Measurements from ENCODE around the gene CACNA1I. TPM values are rescaled to one million over a fixed set of nuclear protein-coding genes. Genes with fewer than 3 reads are reported as not detected.

CACNA1I gene
- total and polyA plus RNA-seq, 2 of the 8 experiments (the other 6 are each of a cell fraction or from before 2014, with no cell fraction given) = 0.77 to 1.2 TPM

DNA sequence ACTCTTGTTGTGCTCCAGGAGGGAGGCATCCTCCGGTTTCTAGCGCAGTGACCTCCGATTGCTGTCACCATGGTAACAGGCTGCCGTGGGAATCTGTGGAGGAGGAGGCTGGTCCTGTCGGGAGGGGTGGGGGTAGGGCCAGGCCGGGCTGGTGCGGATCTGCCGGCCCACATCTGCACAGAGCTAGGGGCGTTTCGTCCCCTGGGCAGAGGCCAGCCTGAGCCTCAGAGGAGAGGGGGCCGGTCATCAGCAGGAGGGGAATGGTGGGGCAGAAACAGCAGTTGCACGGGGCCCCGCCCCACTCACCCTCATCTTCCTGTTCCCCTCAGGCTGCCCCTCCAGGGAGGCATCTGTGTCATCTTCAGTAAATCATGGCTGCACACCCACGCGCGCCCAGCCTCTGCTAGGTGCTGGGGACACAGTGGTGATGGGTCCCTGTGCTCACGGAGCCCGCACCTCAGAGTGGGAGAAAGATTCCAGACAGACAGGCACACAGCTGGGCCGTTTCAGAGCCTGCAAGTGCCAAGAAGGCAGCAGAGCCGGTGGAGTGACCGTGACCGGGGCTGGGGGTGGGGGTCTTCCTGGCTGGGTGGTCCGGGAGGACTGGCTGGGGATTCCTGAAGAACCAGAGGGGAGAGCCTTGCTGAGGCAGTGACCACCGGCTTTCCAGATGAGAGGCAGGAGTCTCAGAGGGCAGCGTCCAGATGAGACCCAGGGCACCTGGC, 120.5 kb downstream of the CACNA1I start:
- H3K36me3 ChIP-seq (ENCODE audit: control insufficient read depth in 2 of 4, insufficient read depth in 4 of 4, low read length in 3 of 4) = no peaks in the 10 kb centered on the region
- H3K23ac ChIP-seq (ENCODE audit: insufficient read length) = no peak overlapping the region
- H4K8ac ChIP-seq (ENCODE audit: extremely low read depth, insufficient read depth, low read length) = no peak overlapping the region; the same call in 1 of the 2 replicates
- 66% methylated on average over 21 of the region's 25 CpGs; no CpG with 5 or more reads in 1 of the 2 experiments for WGBS, 2 experiments (ENCODE audit: extremely low coverage in 1 of 2, insufficient coverage in 1 of 2, insufficient read length in 1 of 2, insufficient replicate concordance in 2 of 2, low coverage in 1 of 2, low lambda C conversion rate in 2 of 2, missing lambda C conversion rate in 1 of 2)
- no peak overlapping the region for H3K14ac ChIP-seq (ENCODE audit: insufficient read length)
- no peak overlapping the region for H2BK5ac ChIP-seq (ENCODE audit: low read depth, low read length)
- no peak overlapping the region for H2BK12ac ChIP-seq (ENCODE audit: low read depth, low read length)
- H3K27me3 ChIP-seq (replicated peaks in 1 of 4; ENCODE audit: control insufficient read depth in 3 of 4, extremely low read depth in 1 of 4, insufficient read depth in 3 of 4, low read length in 3 of 4) = no peaks in the 10 kb centered on the region
- H3K18ac ChIP-seq (ENCODE audit: extremely low read depth, low read length) = no peak overlapping the region
- CTCF ChIA-PET (ENCODE audit: partially characterized antibody) = interaction anchor here (0.6 to 1.4 kb wide), 2 partner anchors 15 to 82 kb away, joined by 3 to 4 read pairs; no protein-coding TSS in a partner anchor
- no peak overlapping the region for H2AK5ac ChIP-seq (ENCODE audit: low read depth, low read length)
- FAIRE-seq (no peak), DNase-seq (ENCODE audit: low read depth in 1 of 2, low spot score in 2 of 2) (no peak)
- no peak overlapping the region for H3K4me3 ChIP-seq (ENCODE audit: extremely low read depth in 1 of 4, insufficient read depth in 2 of 4, low read depth in 3 of 4, low read length in 4 of 4)
- peaks cover 0 to 5% (median 2%) of the 10 kb centered on the region in 4 experiments; a peak in 4 of 7 replicates for H3K4me1 ChIP-seq (replicated peaks in 1 of 4; ENCODE audit: control insufficient read depth in 3 of 4, insufficient read depth in 4 of 4, low read length in 3 of 4)
- H3K27ac ChIP-seq (ENCODE audit: low read depth, low read length) = no peak overlapping the region
- no peaks in the 10 kb centered on the region for H4K20me1 ChIP-seq (replicated peaks in 1 of 2; ENCODE audit: control insufficient read depth in 1 of 2, insufficient read depth in 2 of 2, low read length in 2 of 2)
- H3K79me2 ChIP-seq (ENCODE audit: control insufficient read depth in 1 of 2, insufficient read depth in 2 of 2, low read length in 2 of 2) = no peaks in the 10 kb centered on the region
- H3K56ac ChIP-seq (replicated peaks; ENCODE audit: insufficient read length, low read depth, low read length) = no peak overlapping the region
- H3K4me2 ChIP-seq (ENCODE audit: insufficient read depth in 1 of 2, low read depth in 2 of 2, low read length in 2 of 2) = peak overlapping the region in 1 of 2 experiments; percentile 40; a peak in 1 of 4 replicates
- no peak overlapping the region for H2AFZ ChIP-seq (ENCODE audit: low read length)
- no peaks in the 10 kb centered on the region for H3K9me3 ChIP-seq (ENCODE audit: insufficient read depth in 2 of 2, low read depth in 1 of 2, low read length in 1 of 2)
- no peak overlapping the region for H2BK120ac ChIP-seq (replicated peaks; ENCODE audit: low read depth, low read length)
- no peaks in the 10 kb centered on the region for H3K23me2 ChIP-seq (ENCODE audit: low read depth, low read length)
- no peak overlapping the region for H2BK15ac ChIP-seq (ENCODE audit: low read length)
- no peaks in the 10 kb centered on the region for H3K79me1 ChIP-seq (ENCODE audit: low read depth, low read length)
- POLR2A ChIA-PET (ENCODE audit: partially characterized antibody) = interaction anchor here (0.8 kb wide), 1 partner anchor 13 kb away, joined by 3 read pairs; no protein-coding TSS in a partner anchor
- no peak overlapping the region for H3K4ac ChIP-seq (replicated peaks; ENCODE audit: insufficient read length, low read depth, low read length)
- no peak overlapping the region for H4K91ac ChIP-seq (replicated peaks; ENCODE audit: insufficient read length, low read length)
- H3K9ac ChIP-seq (replicated peaks in 1 of 4; ENCODE audit: extremely low read depth in 1 of 4, low read depth in 3 of 4, low read length in 3 of 4) = no peak overlapping the region
- H2BK20ac ChIP-seq (ENCODE audit: low read length) = no peak overlapping the region
- no peak overlapping the region for H4K5ac ChIP-seq (ENCODE audit: insufficient read length, low read depth, low read length)
- TF ChIP-seq GABPA (IDR thresholded peaks at IDR 0.05; ENCODE audit: borderline replicate concordance, insufficient read depth, low read length) (0 out of 2 replicates have a peak, but pooled peaks have one; percentile 45), JUN (IDR thresholded peaks at IDR 0.05; ENCODE audit: low read depth, low read length) (no peak)
